Measurements from ENCODE around the gene NAT8L.

NAT8L gene

GRCh38 chr4:2046031-2046961 lies 12.8 kb upstream of the NAT8L start:
- no peak for DNase-seq

DNA sequence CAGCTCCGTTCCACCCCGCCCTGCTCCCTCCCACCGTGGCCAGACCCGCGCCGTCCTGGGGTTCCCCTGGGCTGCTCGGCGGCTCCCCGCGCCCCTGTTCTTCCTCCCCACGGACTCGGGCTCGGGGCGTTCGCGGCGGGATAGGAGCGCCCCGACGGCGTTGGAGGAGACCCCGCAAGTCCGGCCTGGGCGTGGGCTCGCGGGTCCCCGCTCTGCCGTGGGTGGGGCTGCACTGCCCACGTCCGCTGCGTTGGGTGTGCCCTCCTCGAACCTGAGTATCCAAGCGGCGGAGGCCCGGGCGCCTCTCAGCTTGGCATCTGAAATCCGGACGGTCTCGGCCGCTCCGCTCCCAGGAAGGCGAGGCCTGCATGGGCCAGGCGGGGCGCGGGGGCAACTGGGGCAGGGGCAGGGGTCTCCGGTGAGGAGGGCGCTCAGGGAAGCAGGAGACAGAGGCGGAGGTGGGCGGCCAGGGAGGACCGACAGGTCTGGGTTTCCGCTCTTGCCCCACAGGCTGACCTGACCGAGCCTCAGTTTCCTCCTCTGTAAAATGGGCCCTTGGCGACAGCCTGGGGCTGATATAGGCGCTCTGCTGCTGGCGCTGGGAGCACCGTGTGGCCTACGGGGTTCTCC lies 12.0 kb upstream of the NAT8L start:
- DNase-seq: no peak

DNA sequence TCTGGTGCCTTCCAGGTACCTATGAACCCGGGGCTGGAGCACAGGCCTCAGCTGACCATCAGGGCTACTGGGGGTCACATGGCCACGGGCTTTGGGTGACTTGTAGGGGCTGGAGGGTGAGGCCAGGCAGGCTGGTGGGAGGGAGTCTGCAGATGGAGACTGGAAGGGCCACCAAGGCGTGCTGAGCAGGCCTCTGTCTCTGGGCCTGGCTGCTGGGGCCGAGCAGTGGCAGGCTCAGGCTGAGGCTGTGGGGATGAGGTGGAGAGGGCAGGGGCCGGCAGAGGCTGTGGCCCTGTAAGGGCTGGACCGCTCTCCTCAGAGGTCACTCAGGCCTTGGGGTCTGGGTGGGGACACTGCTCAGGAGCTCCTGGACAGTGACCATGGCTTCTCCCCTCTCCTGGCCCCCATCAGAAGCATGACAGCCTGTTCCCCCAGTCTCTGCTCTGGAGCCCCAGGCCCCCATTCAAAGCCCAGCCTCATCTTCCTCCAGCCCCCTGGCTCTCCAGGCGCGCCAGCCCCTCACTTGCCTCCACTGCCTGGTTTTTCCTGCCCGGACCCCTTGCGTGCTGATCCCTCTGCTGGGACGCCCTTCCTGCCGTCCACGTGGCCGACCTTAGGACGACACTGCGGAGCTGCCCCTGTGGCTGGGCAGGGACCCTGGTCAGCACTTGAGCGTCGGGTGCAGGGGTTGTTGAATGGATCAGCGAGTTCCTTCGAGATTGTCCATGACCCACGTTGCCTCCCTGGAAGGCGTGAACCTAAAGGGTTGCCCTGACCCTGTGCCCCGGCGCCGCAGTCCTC lies 11.1 kb upstream of the NAT8L start:
- no peak for DNase-seq

- DNase-seq: no peak
Observed at GRCh38 chr4:2048831-2049230, 10.3 kb upstream of the NAT8L start.

GRCh38 chr4:2049381-2049780 lies 9.7 kb upstream of the NAT8L start:
- DNase-seq: no peak

DNA sequence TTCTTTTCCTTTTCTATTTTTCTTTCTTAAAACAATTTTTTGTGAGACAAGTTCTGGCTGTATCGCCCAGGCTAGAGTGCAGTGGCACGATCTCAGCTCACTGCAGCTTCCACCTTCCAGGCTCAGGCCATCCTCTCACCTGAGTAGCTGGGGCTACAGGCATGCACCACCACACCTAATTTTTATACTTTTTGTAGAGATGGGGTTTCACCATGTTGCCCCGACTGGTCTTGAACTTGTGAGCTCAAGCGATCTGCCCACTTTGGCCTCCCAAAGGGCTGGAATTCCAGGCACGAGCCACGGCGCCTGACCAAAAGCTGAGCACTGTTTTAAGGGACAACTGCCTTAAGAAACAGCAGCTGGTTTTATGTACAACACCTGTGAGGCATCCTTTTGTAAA lies 9.3 kb upstream of the NAT8L start:
- no peak for DNase-seq

GRCh38 chr4:2051086-2051485 lies 8.0 kb upstream of the NAT8L start:
- no peak for DNase-seq

GRCh38 chr4:2054217-2054616 lies 4.9 kb upstream of the NAT8L start:
- no peak for DNase-seq

- no peak for DNase-seq
Observed at GRCh38 chr4:2057382-2058065, 1.6 kb upstream of the NAT8L start.

- no peak for DNase-seq
Observed at GRCh38 chr4:2058264-2059045, 672 bp upstream of the NAT8L start.

GRCh38 chr4:2059726-2060602 lies 837 bp downstream of the NAT8L start:
- no peak for DNase-seq

DNA sequence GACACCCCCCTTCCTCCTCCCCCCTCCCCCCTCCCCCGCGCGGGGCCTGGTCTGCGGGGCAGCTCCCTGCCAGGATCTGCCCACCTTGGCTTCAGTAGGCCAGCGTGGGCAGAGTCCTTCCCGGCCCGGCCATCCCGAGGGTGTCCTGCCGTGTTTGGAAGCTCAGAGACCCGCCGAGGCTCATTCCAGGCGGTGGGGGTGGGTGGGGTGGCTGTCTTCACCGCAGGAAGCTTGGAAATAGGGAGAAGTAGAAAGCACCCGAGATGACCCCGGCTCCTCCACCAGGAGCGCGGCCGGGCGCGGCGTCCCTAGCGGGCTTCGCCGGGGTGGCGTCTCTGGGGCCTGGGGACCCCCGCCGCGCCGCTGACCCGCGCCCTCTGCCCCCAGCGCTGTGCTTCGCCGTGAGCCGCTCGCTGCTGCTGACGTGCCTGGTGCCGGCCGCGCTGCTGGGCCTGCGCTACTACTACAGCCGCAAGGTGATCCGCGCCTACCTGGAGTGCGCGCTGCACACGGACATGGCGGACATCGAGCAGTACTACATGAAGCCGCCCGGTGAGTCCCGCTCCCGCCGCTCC lies 1.6 kb downstream of the NAT8L start:
- DNase-seq: no peak

DNA sequence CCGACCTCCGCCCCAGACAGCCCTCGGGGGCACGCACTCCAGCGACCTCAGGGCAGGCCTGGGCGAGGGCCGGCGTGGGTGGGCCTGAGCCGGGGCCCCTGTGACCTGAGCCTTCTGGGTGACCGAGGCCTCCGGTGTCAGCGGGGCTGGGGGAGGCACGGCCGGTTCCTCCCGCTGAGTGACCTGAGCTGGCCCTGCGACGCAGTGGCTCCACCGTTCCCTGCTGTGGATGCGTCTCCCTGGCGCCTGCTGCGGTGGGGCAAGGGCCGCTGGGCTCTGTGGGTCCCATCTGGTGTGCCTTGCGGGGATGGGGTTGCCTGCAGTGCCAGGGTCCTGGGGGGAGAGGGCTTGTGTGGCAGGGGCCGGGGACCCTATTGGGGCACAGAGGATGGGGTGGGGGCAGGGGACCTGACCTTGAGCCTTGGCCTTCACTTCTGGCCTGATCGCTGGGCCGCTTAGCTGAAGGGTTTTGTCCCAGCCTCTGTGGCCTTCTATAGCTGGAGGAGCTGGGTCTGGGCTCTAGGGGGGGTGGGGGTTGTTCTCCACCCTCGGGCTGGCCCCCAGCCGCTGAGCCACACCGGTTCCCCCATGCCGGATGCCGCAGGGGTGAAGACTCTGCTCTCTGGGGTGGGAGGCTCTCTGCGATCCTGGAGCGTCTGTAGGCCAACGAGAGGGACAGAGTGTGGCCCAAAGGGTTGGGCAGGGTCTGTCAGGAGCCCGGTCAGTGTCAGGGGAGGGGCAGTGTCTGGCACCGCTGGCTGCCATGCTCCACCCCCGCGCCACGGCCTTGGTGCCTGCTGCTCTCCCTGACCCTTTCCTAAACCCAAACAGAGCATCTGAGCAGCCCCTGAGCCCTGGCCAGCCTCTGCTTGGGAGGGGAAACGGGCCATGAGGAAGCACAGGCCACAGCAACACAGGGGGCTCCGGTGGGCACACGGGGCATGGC lies 2.3 kb downstream of the NAT8L start:
- no peak for DNase-seq

DNA sequence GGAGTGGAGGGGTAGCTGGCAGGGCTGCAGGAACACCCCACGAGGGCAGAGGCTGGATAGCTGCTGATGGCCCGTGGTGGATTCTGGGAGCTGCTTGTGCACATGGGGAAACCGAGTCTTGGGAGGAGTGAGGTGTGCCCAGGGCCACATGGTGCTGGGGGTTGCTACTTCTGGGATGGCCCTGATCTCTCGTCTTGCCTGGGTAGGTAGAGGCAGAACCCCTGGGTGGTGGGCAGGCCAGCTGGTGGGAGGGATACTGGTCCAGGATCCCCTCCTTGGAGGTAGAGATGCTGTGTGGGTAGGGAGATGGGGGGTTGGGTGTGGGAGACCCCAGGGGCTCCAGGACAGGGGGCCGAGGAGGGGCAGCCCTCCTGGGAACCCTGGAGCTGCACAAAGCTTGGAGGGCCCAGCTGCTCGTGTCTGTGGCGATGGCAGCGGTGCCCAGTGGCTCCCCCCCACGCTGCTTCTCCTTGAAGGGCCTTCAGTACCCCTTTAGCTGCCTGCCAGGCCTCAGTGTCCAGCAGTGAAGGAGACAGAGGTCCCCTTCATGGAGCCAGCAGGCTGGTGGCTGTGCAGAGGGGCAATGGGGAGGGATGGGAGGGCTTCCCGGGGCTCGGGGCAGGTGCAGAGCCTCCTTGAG lies 3.2 kb downstream of the NAT8L start:
- no peak for DNase-seq

DNA sequence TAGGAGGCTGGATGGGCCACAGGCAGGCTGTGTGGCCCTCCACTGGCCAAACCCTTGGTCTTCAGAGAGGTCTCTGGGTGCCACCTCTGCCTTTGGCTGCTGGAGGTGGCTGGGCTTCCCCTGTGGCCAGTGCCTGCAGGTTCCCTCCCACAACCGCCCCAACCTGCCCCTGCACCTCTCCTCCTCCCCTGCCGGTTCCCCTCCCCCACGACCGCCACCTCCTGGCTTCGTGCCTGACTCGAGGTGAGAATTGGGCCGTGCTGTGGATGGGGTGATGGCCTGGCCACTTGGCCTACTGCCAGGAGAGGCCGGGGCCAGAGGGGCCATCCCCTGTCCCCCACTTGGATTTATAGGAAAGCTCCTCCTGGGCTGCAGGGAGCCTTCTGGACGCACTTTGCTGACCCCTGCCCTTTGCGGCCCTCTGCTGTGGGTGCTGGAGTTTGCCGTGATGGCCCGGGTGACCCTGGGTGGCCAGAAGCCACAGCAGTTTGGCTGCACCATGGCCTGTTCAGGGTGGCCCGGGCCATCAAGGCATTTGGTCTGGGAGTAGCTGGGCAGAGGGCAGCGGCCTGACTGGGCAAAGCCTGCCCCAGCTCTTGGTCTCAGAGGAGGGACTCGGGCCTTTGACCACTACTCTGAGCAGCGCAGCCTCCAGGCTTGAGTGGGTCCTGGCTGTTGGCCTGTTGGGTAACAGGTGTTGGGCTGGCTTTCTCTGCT lies 3.8 kb downstream of the NAT8L start:
- DNase-seq: no peak

GRCh38 chr4:2063557-2064275 lies 4.6 kb downstream of the NAT8L start:
- DNase-seq: no peak

DNA sequence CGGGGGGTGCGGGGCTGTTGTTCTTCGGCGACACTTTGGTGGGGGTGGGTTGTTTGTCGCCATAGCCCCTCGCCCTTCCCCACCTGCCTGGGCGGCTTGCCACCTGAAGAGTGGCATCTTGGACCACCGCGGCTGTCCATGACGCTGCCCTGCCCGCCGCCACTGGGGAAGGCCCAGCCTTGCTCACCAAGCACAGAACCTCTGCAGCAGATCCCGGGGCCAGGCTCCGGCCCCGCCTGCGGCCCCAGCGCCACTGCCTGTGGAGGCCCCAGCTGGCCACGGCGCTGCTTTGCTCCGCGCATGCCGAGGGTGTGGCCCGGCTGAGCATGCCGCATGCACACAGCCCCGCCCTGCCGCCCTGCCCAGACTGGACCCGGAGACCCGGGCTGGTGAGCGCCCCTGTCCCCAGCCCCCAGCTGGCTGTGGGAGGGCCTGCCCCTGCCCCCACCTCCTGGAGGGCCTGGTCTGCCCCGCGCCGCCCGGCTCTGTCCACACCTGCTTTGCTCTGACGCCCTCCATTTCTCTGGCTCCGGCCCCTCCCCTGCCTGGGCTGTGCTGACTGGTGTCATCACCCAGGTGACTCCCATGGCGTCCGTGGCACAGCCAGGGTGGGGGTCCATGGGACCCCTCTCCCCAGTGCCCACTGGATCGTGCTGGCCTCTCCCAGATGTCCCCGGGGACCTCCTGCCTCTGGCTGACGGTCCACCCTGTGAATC lies 5.3 kb downstream of the NAT8L start:
- no peak for DNase-seq

All from SW 1271 (cell line).